Measurements from ENCODE around the gene FABP6. TPM values are rescaled to one million over a fixed set of nuclear protein-coding genes. Genes with fewer than 3 reads are reported as not detected.

FABP6 gene
- not detected in 2 replicates for total RNA-seq

GRCh38 chr5:160229190-160229742, at the start of gene FABP6:
Gene FABP6 (plus strand): TSS chr5:160229506. CDS start chr5:160229558, 52 bp downstream.

Other genes with a start within 250 kb of the FABP6 start
- gene TTC1, start 220.4 kb upstream of the FABP6 start, total RNA-seq = 33.8 and 38.5 TPM in 2 replicates
- 19.6 and 25.2 TPM in 2 replicates for gene PWWP2A, start 110.1 kb upstream of the FABP6 start, total RNA-seq
- gene CCNJL, start 83.1 kb downstream of the FABP6 start, total RNA-seq = 0.52 and 1.4 TPM in 2 replicates
- 0.17 and 0.98 TPM in 2 replicates for gene C1QTNF2, start 141.1 kb downstream of the FABP6 start, total RNA-seq
- 4.5 and 7.2 TPM in 2 replicates for gene FAM200C, start 170.5 kb downstream of the FABP6 start, total RNA-seq
- gene SLU7, start 189.6 kb downstream of the FABP6 start, total RNA-seq = 30.4 and 44.3 TPM in 2 replicates
- gene PTTG1, start 192.3 kb downstream of the FABP6 start, total RNA-seq = 12.8 and 48.7 TPM in 2 replicates

Data from smooth muscle cell of the pulmonary artery (primary cell).